Lung (tissue), 12 donors: Measurements from ENCODE around the gene LAP3. TPM values are rescaled to one million over a fixed set of nuclear protein-coding genes. Genes with fewer than 3 reads are reported as not detected.
A peak's percentile ranks its signal among the peaks of the same experiment; 100 is the strongest.

Experiments
- ATAC-seq: fragments of 200-7000 bp; cut with Tn5 transposase; one replicate; pipeline ENCODE4 v1.9.1; 2020; ENCODE audit warnings: moderate number of reproducible peaks; ENCODE audit not compliant: insufficient read depth, low FRiP score
- DNase-seq, 3 donors: peaks; one replicate each; pipeline ENCODE4 v3.0.0-alpha.2; 2013 to 2017
- H3K27ac ChIP-seq, 2 donors: one replicate each; pipeline ENCODE4 v1.5.1; 2013; ENCODE audit warnings: mild to moderate bottlenecking in 2 of 2, moderate library complexity in 2 of 2, control low read depth in 1 of 2, inconsistent platforms in 1 of 2, low read depth in 1 of 2, low read length in 1 of 2
- H3K27me3 ChIP-seq, 3 donors: one replicate each; pipeline ENCODE4 v1.5.1; 2013; ENCODE audit warnings: low read length in 2 of 3; ENCODE audit not compliant: control insufficient read depth in 3 of 3, insufficient read depth in 3 of 3
- H3K36me3 ChIP-seq, 4 donors: one replicate each; pipeline ENCODE4 v1.5.1; 2013; ENCODE audit warnings: low read length in 4 of 4, mild to moderate bottlenecking in 1 of 4, moderate library complexity in 1 of 4; ENCODE audit not compliant: control insufficient read depth in 4 of 4, insufficient read depth in 4 of 4
- H3K4me1 ChIP-seq, 5 donors: one replicate each; pipeline ENCODE4 v1.5.1; 2013; ENCODE audit warnings: low read length in 5 of 5, mild to moderate bottlenecking in 2 of 5, moderate library complexity in 1 of 5; ENCODE audit not compliant: control insufficient read depth in 5 of 5, insufficient read depth in 5 of 5
- H3K4me3 ChIP-seq: one replicate; pipeline ENCODE4 v1.5.1; 2013; ENCODE audit warnings: mild to moderate bottlenecking, control low read depth, moderate library complexity
- H3K9ac ChIP-seq, 2 donors: one replicate each; pipeline ENCODE4 v1.5.1; 2013; ENCODE audit warnings: low read length in 2 of 2, control low read depth in 1 of 2; ENCODE audit not compliant: insufficient read depth in 1 of 2
- H3K9me3 ChIP-seq, 4 donors: one replicate each; pipeline ENCODE4 v1.5.1; 2013; ENCODE audit warnings: low read length in 3 of 4, mild to moderate bottlenecking in 1 of 4, moderate library complexity in 1 of 4; ENCODE audit not compliant: control insufficient read depth in 4 of 4, insufficient read depth in 3 of 4
- CTCF ChIP-seq: IDR thresholded peaks from 2 replicates; pipeline ENCODE4 v1.5.1; 2012; ENCODE audit warnings: mild to moderate bottlenecking; ENCODE audit errors: control extremely low read depth, extremely low read depth
- WGBS, 2 donors: extraction: QIAGEN DNeasy Blood & Tissue Kit; methylation state at CpG; one replicate each; pipeline ENCODE4 v1.1.7; 2013; 5-methylcytosine and 5-hydroxymethylcytosine counted together
- polyA plus RNA-seq, 2 donors: library from polyadenylated mRNA; stranded (reverse); fragments of 200-250 nt; gene quantifications; one replicate each; pipeline ENCODE4 v1.2.1, GENCODE V29; 2013
- total RNA-seq, 2 donors: library from RNA; depleted of rRNA in 1 of 2; stranded (reverse); fragments of >200 nt in 1 of 2; gene quantifications; one replicate each; pipeline ENCODE4 v1.2.1, GENCODE V29; 2014 to 2021
- donor health status: control.
- donor health status: control.
- donor health status: Bipolar disorder and iron deficiency.
- donor health status: healthy.
- donor health status: DM: yes; HTN: yes; CAD: no.

Gene LAP3
- total and polyA plus RNA-seq, 4 donors = 30.7 to 185 (median 104) TPM

GRCh38 chr4:17595471-17596005, 18.5 kb downstream of the LAP3 start:
- Histone ChIP-seq H3K36me3 (peaks cover 20 to 50% (median 31%) of the 10 kb centered on the region in 4 donors), H3K4me1 (peaks cover 0 to 3% (median 0%) of the 10 kb centered on the region in 5 donors), H3K9me3 (no peaks in the 10 kb centered on the region), H3K27ac (no peak overlapping the region), H3K4me3 (no peak overlapping the region), H3K27me3 (no peaks in the 10 kb centered on the region), H3K9ac (no peak overlapping the region)
- WGBS, 2 donors = 62 to 79% methylated on average over 6 of the region's 6 CpGs
- DNase-seq (no peak), ATAC-seq (peak; percentile 67)
- no peak for TF ChIP-seq CTCF

- H3K4me3 ChIP-seq = no peak overlapping the region
- H3K27ac ChIP-seq = no peak overlapping the region
- WGBS, 2 donors = 72 to 80% methylated on average over 7 of the region's 7 CpGs
- H3K9me3 ChIP-seq = no peaks in the 10 kb centered on the region
- no peak overlapping the region for H3K9ac ChIP-seq
- TF ChIP-seq CTCF = no peak
- peaks cover 0 to 3% (median 0%) of the 10 kb centered on the region in 5 donors for H3K4me1 ChIP-seq
- H3K36me3 ChIP-seq = peaks cover 23 to 45% (median 37%) of the 10 kb centered on the region in 4 donors
- DNase-seq (peak in 1 of 3 donors; percentile 21), ATAC-seq (no peak)
- no peaks in the 10 kb centered on the region for H3K27me3 ChIP-seq
Observed at GRCh38 chr4:17597517-17597916, 20.5 kb downstream of the LAP3 start.

GRCh38 chr4:17599826-17600225, 22.8 kb downstream of the LAP3 start:
- no peaks in the 10 kb centered on the region for H3K4me1 ChIP-seq
- H3K9me3 ChIP-seq = no peaks in the 10 kb centered on the region
- WGBS, 2 donors = 99 to 100% methylated on average over 1 of the region's 1 CpG
- DNase-seq = no peak
- no peak for ATAC-seq
- H3K27me3 ChIP-seq = no peaks in the 10 kb centered on the region
- H3K36me3 ChIP-seq = peaks cover 19 to 40% (median 31%) of the 10 kb centered on the region in 4 donors
- H3K4me3 ChIP-seq = no peak overlapping the region
- TF ChIP-seq CTCF = no peak
- H3K9ac ChIP-seq = no peak overlapping the region
- H3K27ac ChIP-seq = no peak overlapping the region

GRCh38 chr4:17605236-17605635, 28.2 kb downstream of the LAP3 start:
- Histone ChIP-seq H3K36me3 (peaks cover 26 to 37% (median 28%) of the 10 kb centered on the region in 4 donors), H3K27me3 (no peaks in the 10 kb centered on the region), H3K9ac (no peak overlapping the region), H3K4me1 (no peaks in the 10 kb centered on the region), H3K9me3 (no peaks in the 10 kb centered on the region), H3K4me3 (no peak overlapping the region), H3K27ac (no peak overlapping the region)
- DNase-seq (no peak), ATAC-seq (no peak)
- TF ChIP-seq CTCF = no peak
- 86 to 87% methylated on average over 3 of the region's 3 CpGs for WGBS, 2 donors
